Hepatocyte (in vitro differentiated cells): ENCODE results near the gene PDCL2. TPM values are rescaled to one million over a fixed set of nuclear protein-coding genes. Genes with fewer than 3 reads are reported as not detected.

Experiments
- DNase-seq: peaks from one replicate; pipeline ENCODE4 v3.0.0-alpha.2; 2016; ENCODE audit warnings: low spot score
- H2AFZ ChIP-seq: fragments of 200-600 bp; sonication (generic); 2 replicates; pipeline ENCODE4 v1.6.0; 2016; ENCODE audit warnings: antibody characterized with exemption, mild to moderate bottlenecking
- H3K27ac ChIP-seq: fragments of 200-600 bp; sonication (generic); 2 replicates; pipeline ENCODE4 v1.5.1; 2016; ENCODE audit warnings: mild to moderate bottlenecking
- H3K27me3 ChIP-seq: fragments of 200-600 bp; sonication (generic); 2 replicates; pipeline ENCODE4 v1.6.1; 2016
- H3K36me3 ChIP-seq: fragments of 200-600 bp; sonication (generic); replicated peaks from 2 replicates; pipeline ENCODE4 v1.5.1; 2016; ENCODE audit warnings: low read depth; ENCODE audit not compliant: insufficient read depth
- H3K4me1 ChIP-seq: fragments of 200-600 bp; sonication (generic); 2 replicates; pipeline ENCODE4 v1.5.1; 2016; ENCODE audit warnings: mild to moderate bottlenecking, moderate library complexity; ENCODE audit not compliant: insufficient read depth
- H3K4me2 ChIP-seq: fragments of 200-600 bp; sonication (generic); 2 replicates; pipeline ENCODE4 v1.6.0; 2016
- H3K4me3 ChIP-seq: fragments of 200-600 bp; sonication (generic); 2 replicates; pipeline ENCODE4 v1.5.1; 2016; ENCODE audit warnings: mild to moderate bottlenecking
- H3K79me2 ChIP-seq: fragments of 200-600 bp; sonication (generic); 2 replicates; pipeline ENCODE4 v1.6.0; 2017; ENCODE audit warnings: mild to moderate bottlenecking
- H3K9me2 ChIP-seq: fragments of 200-600 bp; sonication (generic); replicated peaks from 2 replicates; pipeline ENCODE4 v1.6.0; 2017; ENCODE audit warnings: mild to moderate bottlenecking; ENCODE audit not compliant: insufficient read depth
- H3K9me3 ChIP-seq: fragments of 200-600 bp; sonication (generic); 2 replicates; pipeline ENCODE4 v1.5.1; 2016; ENCODE audit warnings: low read depth, mild to moderate bottlenecking
- H4K20me1 ChIP-seq: fragments of 200-600 bp; sonication (generic); 2 replicates; pipeline ENCODE4 v1.6.0; 2016; ENCODE audit warnings: mild to moderate bottlenecking; ENCODE audit not compliant: insufficient read depth, poor library complexity, severe bottlenecking
- EZH2 ChIP-seq: fragments of 200-600 bp; sonication (generic); IDR thresholded peaks from 2 replicates; pipeline ENCODE4 v1.6.1; 2016; ENCODE audit warnings: antibody characterized with exemption, mild to moderate bottlenecking, borderline replicate concordance
- EZH2phosphoT487 ChIP-seq: fragments of 200-600 bp; sonication (generic); IDR thresholded peaks from one replicate; pipeline ENCODE4 v1.6.1; 2018; ENCODE audit warnings: antibody characterized with exemption, mild to moderate bottlenecking, low read depth, moderate library complexity; ENCODE audit not compliant: unreplicated experiment, severe bottlenecking
- WGBS: methylation state at CpG from one replicate; pipeline ENCODE4 v1.1.6; 2016; ENCODE audit warnings: low lambda C conversion rate; ENCODE audit errors: missing lambda C conversion rate; 5-methylcytosine and 5-hydroxymethylcytosine counted together
- polyA plus RNA-seq: library from polyadenylated mRNA; unstranded; fragments of >200 nt; fragmentation: Nextera tagmentation; extraction: Ambion mirVana; gene quantifications from 2 replicates; pipeline ENCODE4 v1.2.1, GENCODE V29; 2016
- total RNA-seq: library from RNA; depleted of rRNA; stranded (reverse); fragments of >200 nt; gene quantifications from 2 replicates; pipeline ENCODE4 v1.2.3, GENCODE V29; 2014
- TF ChIP-seq, protein P1 (sequence below): fragments of 200-600 bp; sonication (generic); IDR thresholded peaks from 2 replicates; pipeline ENCODE4 v1.5.1; 2016; ENCODE audit warnings: antibody characterized with exemption, mild to moderate bottlenecking; ENCODE audit not compliant: poor library complexity

The PDCL2 gene
- total and polyA plus RNA-seq, 2 experiments from 2014 or later = not detected

DNA sequence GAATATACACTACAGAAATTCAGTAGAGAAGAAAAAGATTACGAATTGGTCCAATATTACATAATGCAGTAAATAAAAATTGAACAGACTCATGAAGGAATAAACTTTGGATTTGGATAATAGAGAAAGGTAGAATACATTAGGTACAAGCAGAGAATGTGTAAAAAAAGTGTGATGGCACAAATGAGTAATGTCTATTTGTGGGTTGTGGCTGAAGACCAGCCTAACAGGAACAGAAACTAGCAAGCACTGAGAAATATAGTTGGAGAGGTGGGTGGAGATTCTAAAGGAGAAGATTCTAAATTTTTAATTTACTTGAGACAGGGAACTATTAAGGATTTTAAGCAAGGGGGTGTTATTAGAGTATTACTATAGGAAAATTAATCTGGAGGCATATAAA lies 30.2 kb downstream of the PDCL2 start:
- no peak overlapping the region for H2AFZ ChIP-seq
- H3K36me3 ChIP-seq = no peaks in the 10 kb centered on the region
- no peak overlapping the region for H3K4me3 ChIP-seq
- peaks cover 9% of the 10 kb centered on the region for H3K27me3 ChIP-seq
- no peaks in the 10 kb centered on the region for H3K9me3 ChIP-seq
- no peaks in the 10 kb centered on the region for H3K79me2 ChIP-seq
- 100% methylated on average over 1 of the region's 1 CpG for WGBS
- H4K20me1 ChIP-seq = no peaks in the 10 kb centered on the region
- no peaks in the 10 kb centered on the region for H3K4me1 ChIP-seq
- H3K9me2 ChIP-seq = no peaks in the 10 kb centered on the region
- H3K4me2 ChIP-seq = no peak overlapping the region
- no peak for DNase-seq
- TF ChIP-seq EZH2phosphoT487 (no peak), EZH2 (no peak)
- TF ChIP-seq, protein P1, sequence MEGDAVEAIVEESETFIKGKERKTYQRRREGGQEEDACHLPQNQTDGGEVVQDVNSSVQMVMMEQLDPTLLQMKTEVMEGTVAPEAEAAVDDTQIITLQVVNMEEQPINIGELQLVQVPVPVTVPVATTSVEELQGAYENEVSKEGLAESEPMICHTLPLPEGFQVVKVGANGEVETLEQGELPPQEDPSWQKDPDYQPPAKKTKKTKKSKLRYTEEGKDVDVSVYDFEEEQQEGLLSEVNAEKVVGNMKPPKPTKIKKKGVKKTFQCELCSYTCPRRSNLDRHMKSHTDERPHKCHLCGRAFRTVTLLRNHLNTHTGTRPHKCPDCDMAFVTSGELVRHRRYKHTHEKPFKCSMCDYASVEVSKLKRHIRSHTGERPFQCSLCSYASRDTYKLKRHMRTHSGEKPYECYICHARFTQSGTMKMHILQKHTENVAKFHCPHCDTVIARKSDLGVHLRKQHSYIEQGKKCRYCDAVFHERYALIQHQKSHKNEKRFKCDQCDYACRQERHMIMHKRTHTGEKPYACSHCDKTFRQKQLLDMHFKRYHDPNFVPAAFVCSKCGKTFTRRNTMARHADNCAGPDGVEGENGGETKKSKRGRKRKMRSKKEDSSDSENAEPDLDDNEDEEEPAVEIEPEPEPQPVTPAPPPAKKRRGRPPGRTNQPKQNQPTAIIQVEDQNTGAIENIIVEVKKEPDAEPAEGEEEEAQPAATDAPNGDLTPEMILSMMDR = no peak
- no peak overlapping the region for H3K27ac ChIP-seq

DNA sequence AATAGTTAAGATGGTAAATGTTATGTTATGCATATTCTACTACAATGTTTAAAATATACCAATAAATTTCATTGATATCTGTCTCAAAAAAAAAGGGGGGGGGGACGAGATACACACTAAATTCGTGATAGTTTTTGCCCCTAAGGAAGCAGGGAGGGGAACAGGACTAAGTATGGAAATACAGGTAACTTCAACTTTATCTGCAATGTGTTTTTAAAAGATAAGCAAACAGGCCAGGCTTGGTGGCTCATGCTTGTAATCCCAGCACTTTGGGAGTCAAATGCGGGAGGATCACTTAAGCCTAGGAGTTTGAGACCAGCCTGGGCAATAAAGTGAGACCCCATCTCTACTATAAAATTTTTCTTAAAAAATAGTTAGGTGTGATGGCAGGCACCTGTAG lies 31.9 kb downstream of the PDCL2 start:
- no peak overlapping the region for H3K4me3 ChIP-seq
- DNase-seq = no peak
- no peak overlapping the region for H3K27ac ChIP-seq
- no peaks in the 10 kb centered on the region for H3K4me1 ChIP-seq
- 86% methylated on average over 3 of the region's 3 CpGs for WGBS
- H2AFZ ChIP-seq = no peak overlapping the region
- TF ChIP-seq, protein P1 = no peak
- TF ChIP-seq EZH2phosphoT487 = no peak
- no peak for TF ChIP-seq EZH2
- H4K20me1 ChIP-seq = no peaks in the 10 kb centered on the region
- no peaks in the 10 kb centered on the region for H3K9me3 ChIP-seq
- peaks cover 9% of the 10 kb centered on the region for H3K27me3 ChIP-seq
- H3K79me2 ChIP-seq = no peaks in the 10 kb centered on the region
- no peaks in the 10 kb centered on the region for H3K36me3 ChIP-seq
- H3K9me2 ChIP-seq = no peaks in the 10 kb centered on the region
- no peak overlapping the region for H3K4me2 ChIP-seq

DNA sequence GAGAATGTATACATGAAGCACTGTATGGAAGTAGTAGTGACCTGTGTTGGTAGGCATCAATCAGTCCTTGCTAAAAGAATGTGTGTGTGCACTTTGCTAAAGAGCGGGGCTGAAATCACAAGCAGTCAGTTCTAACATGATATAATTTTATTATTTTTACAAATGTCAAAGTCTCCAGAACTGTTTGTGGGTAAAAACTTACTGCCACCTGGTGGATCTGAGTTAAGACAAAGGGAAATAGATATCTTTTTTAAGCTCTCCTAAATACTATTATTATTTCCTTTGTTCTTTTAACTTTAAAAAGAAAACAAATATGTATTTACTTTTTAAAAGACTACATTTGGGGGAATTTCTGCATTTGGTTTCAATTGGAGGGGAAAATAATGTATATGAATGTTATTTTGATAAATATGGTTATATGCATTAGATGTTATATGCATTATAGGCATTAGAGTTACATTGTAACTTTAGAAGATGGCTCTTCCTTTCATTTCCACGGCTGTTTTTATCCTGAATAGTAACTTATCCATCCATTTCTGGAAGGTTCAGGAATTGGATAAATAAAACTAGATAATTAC lies 37.5 kb downstream of the PDCL2 start:
- Histone ChIP-seq H2AFZ (no peak overlapping the region), H3K4me2 (no peak overlapping the region), H4K20me1 (no peaks in the 10 kb centered on the region), H3K4me1 (no peaks in the 10 kb centered on the region), H3K27me3 (no peaks in the 10 kb centered on the region), H3K9me3 (no peaks in the 10 kb centered on the region), H3K9me2 (no peaks in the 10 kb centered on the region), H3K4me3 (no peak overlapping the region), H3K79me2 (no peaks in the 10 kb centered on the region), H3K36me3 (no peaks in the 10 kb centered on the region), H3K27ac (no peak overlapping the region)
- WGBS = 64% methylated on average over 2 of the region's 2 CpGs
- no peak for TF ChIP-seq EZH2
- TF ChIP-seq, protein P1 = peak; percentile 66
- no peak for TF ChIP-seq EZH2phosphoT487
- DNase-seq = peak; percentile 40
